ENCODE measurements around the gene RAB28.

The RAB28 gene

GRCh38 chr4:13368217-13368616 lies 115.9 kb downstream of the RAB28 start:
- no peak overlapping the region for H3K27ac ChIP-seq (ENCODE audit: low read length)
- no peaks in the 10 kb centered on the region for H3K4me1 ChIP-seq (ENCODE audit: low read length)
- no peak overlapping the region for H3K9ac ChIP-seq (ENCODE audit: low read length)
- H3K4me2 ChIP-seq (ENCODE audit: low read length), result no peak overlapping the region
- H3K79me2 ChIP-seq (ENCODE audit: low read length), result no peaks in the 10 kb centered on the region
- no peaks in the 10 kb centered on the region for H3K9me3 ChIP-seq (ENCODE audit: insufficient read depth, low read length)
- H3K36me3 ChIP-seq (replicated peaks; ENCODE audit: low read depth, low read length), result no peaks in the 10 kb centered on the region
- H3K27me3 ChIP-seq (ENCODE audit: low read depth, low read length), result no peaks in the 10 kb centered on the region
- no peaks in the 10 kb centered on the region for H4K20me1 ChIP-seq (ENCODE audit: insufficient read depth, low read length)
- TF ChIP-seq, protein P1, sequence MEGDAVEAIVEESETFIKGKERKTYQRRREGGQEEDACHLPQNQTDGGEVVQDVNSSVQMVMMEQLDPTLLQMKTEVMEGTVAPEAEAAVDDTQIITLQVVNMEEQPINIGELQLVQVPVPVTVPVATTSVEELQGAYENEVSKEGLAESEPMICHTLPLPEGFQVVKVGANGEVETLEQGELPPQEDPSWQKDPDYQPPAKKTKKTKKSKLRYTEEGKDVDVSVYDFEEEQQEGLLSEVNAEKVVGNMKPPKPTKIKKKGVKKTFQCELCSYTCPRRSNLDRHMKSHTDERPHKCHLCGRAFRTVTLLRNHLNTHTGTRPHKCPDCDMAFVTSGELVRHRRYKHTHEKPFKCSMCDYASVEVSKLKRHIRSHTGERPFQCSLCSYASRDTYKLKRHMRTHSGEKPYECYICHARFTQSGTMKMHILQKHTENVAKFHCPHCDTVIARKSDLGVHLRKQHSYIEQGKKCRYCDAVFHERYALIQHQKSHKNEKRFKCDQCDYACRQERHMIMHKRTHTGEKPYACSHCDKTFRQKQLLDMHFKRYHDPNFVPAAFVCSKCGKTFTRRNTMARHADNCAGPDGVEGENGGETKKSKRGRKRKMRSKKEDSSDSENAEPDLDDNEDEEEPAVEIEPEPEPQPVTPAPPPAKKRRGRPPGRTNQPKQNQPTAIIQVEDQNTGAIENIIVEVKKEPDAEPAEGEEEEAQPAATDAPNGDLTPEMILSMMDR (IDR thresholded peaks at IDR 0.05; ENCODE audit: low read depth, low read length), result no peak
- TF ChIP-seq EZH2phosphoT487 (IDR thresholded peaks at IDR 0.05; ENCODE audit: low read depth), result no peak
- no peak overlapping the region for H3K4me3 ChIP-seq (ENCODE audit: low read length)
- H2AFZ ChIP-seq (ENCODE audit: low read depth, low read length), result no peak overlapping the region

GRCh38 chr4:13367691-13368090 lies 116.4 kb downstream of the RAB28 start:
- Histone ChIP-seq H3K27me3 (ENCODE audit: low read depth, low read length) (no peaks in the 10 kb centered on the region), H3K79me2 (ENCODE audit: low read length) (no peaks in the 10 kb centered on the region), H4K20me1 (ENCODE audit: insufficient read depth, low read length) (no peaks in the 10 kb centered on the region), H3K4me3 (ENCODE audit: low read length) (no peak overlapping the region), H3K4me2 (ENCODE audit: low read length) (no peak overlapping the region), H3K9me3 (ENCODE audit: insufficient read depth, low read length) (no peaks in the 10 kb centered on the region), H3K9ac (ENCODE audit: low read length) (no peak overlapping the region), H3K36me3 (replicated peaks; ENCODE audit: low read depth, low read length) (no peaks in the 10 kb centered on the region), H2AFZ (ENCODE audit: low read depth, low read length) (no peak overlapping the region), H3K4me1 (ENCODE audit: low read length) (no peaks in the 10 kb centered on the region), H3K27ac (ENCODE audit: low read length) (no peak overlapping the region)
- TF ChIP-seq, protein P1 (IDR thresholded peaks at IDR 0.05; ENCODE audit: low read depth, low read length), result no peak
- no peak for TF ChIP-seq EZH2phosphoT487 (IDR thresholded peaks at IDR 0.05; ENCODE audit: low read depth)

- H3K4me1 ChIP-seq (ENCODE audit: low read length), result no peaks in the 10 kb centered on the region
- H3K9ac ChIP-seq (ENCODE audit: low read length), result no peak overlapping the region
- no peaks in the 10 kb centered on the region for H3K36me3 ChIP-seq (replicated peaks; ENCODE audit: low read depth, low read length)
- H3K4me2 ChIP-seq (ENCODE audit: low read length), result no peak overlapping the region
- H3K9me3 ChIP-seq (ENCODE audit: insufficient read depth, low read length), result no peaks in the 10 kb centered on the region
- no peaks in the 10 kb centered on the region for H4K20me1 ChIP-seq (ENCODE audit: insufficient read depth, low read length)
- H3K27ac ChIP-seq (ENCODE audit: low read length), result no peak overlapping the region
- H3K4me3 ChIP-seq (ENCODE audit: low read length), result no peak overlapping the region
- no peaks in the 10 kb centered on the region for H3K79me2 ChIP-seq (ENCODE audit: low read length)
- H2AFZ ChIP-seq (ENCODE audit: low read depth, low read length), result no peak overlapping the region
- no peaks in the 10 kb centered on the region for H3K27me3 ChIP-seq (ENCODE audit: low read depth, low read length)
- TF ChIP-seq EZH2phosphoT487 (IDR thresholded peaks at IDR 0.05; ENCODE audit: low read depth), result no peak
- TF ChIP-seq, protein P1 (IDR thresholded peaks at IDR 0.05; ENCODE audit: low read depth, low read length), result no peak
Observed at GRCh38 chr4:13367244-13367643, 116.9 kb downstream of the RAB28 start.

- no peak overlapping the region for H3K4me2 ChIP-seq (ENCODE audit: low read length)
- no peaks in the 10 kb centered on the region for H3K79me2 ChIP-seq (ENCODE audit: low read length)
- no peak overlapping the region for H3K9ac ChIP-seq (ENCODE audit: low read length)
- H3K4me1 ChIP-seq (ENCODE audit: low read length), result no peaks in the 10 kb centered on the region
- no peak overlapping the region for H3K4me3 ChIP-seq (ENCODE audit: low read length)
- H3K27ac ChIP-seq (ENCODE audit: low read length), result no peak overlapping the region
- no peaks in the 10 kb centered on the region for H3K9me3 ChIP-seq (ENCODE audit: insufficient read depth, low read length)
- H4K20me1 ChIP-seq (ENCODE audit: insufficient read depth, low read length), result no peaks in the 10 kb centered on the region
- no peak overlapping the region for H2AFZ ChIP-seq (ENCODE audit: low read depth, low read length)
- TF ChIP-seq EZH2phosphoT487 (IDR thresholded peaks at IDR 0.05; ENCODE audit: low read depth), result no peak
- TF ChIP-seq, protein P1 (IDR thresholded peaks at IDR 0.05; ENCODE audit: low read depth, low read length), result no peak
- H3K36me3 ChIP-seq (replicated peaks; ENCODE audit: low read depth, low read length), result no peaks in the 10 kb centered on the region
- no peaks in the 10 kb centered on the region for H3K27me3 ChIP-seq (ENCODE audit: low read depth, low read length)
Observed at GRCh38 chr4:13365195-13365594, 118.9 kb downstream of the RAB28 start.
